Measurements from ENCODE around the gene ZNF385D. TPM values are rescaled to one million over a fixed set of nuclear protein-coding genes. Genes with fewer than 3 reads are reported as not detected.

Gene ZNF385D
- total and polyA plus RNA-seq, 3 donors from 2014 or later = 21.1 to 57.0 (median 31.4) TPM

DNA sequence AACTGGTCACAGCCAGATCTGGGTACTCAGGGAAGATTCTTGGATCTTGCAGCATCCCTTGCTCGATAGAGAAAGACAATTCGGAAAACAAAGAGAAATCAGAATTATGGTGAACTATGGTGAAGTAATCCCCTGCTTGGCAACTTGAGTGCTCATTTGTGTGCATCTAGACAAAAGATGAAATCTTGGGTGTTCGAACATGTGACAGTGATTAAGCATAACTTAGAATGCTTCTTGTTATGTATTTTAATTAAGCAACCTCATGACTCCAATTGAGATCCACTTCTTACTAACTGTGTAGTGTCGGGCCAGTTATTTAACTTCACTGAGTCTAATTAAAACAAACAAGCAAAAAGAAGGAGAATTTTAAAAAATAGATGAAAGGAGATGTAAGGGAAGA is 56.5 kb downstream of the ZNF385D start:
- H3K4me1 ChIP-seq = no peaks in the 10 kb centered on the region
- H3K4me3 ChIP-seq = no peak overlapping the region
- no peaks in the 10 kb centered on the region for H3K36me3 ChIP-seq (ENCODE audit: low read depth, missing control alignments)
- H3K9me3 ChIP-seq = no peaks in the 10 kb centered on the region
- no peaks in the 10 kb centered on the region for H3K27me3 ChIP-seq
- H3K27ac ChIP-seq = no peak overlapping the region
- no peak for TF ChIP-seq POLR2A (IDR thresholded peaks at IDR 0.05)
- TF ChIP-seq, protein P1, sequence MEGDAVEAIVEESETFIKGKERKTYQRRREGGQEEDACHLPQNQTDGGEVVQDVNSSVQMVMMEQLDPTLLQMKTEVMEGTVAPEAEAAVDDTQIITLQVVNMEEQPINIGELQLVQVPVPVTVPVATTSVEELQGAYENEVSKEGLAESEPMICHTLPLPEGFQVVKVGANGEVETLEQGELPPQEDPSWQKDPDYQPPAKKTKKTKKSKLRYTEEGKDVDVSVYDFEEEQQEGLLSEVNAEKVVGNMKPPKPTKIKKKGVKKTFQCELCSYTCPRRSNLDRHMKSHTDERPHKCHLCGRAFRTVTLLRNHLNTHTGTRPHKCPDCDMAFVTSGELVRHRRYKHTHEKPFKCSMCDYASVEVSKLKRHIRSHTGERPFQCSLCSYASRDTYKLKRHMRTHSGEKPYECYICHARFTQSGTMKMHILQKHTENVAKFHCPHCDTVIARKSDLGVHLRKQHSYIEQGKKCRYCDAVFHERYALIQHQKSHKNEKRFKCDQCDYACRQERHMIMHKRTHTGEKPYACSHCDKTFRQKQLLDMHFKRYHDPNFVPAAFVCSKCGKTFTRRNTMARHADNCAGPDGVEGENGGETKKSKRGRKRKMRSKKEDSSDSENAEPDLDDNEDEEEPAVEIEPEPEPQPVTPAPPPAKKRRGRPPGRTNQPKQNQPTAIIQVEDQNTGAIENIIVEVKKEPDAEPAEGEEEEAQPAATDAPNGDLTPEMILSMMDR (IDR thresholded peaks at IDR 0.05) = no peak
- intact Hi-C loops (cut with DNase I; ENCODE audit: low total_unique reads) = no loop called here
- DNase-seq = no peak
- WGBS, 2 donors = 58 to 91% methylated on average over 4 of the region's 4 CpGs

DNA sequence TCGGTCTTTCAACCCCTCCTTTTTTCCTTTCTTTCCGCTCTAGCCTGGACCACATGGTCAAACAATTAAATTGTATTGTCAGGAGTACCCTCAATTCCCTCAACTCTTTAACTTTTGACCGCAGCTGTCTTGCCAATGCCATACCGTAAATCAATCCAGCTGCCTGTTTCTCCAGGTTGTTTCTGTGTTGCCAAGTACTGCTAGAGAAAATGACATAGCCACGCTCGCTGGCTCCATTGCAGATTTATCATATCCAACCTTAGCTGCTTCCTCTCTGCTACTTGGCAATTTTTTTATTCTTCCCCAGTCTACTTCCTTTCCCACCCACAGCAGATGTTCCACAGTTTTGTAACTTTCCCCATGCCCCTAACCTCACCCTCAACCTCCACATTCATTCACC is 60.0 kb downstream of the ZNF385D start:
- Histone ChIP-seq H3K4me3 (no peak overlapping the region), H3K4me1 (no peaks in the 10 kb centered on the region), H3K27ac (no peak overlapping the region), H3K9me3 (no peaks in the 10 kb centered on the region), H3K36me3 (ENCODE audit: low read depth, missing control alignments) (no peaks in the 10 kb centered on the region), H3K27me3 (no peaks in the 10 kb centered on the region)
- TF ChIP-seq POLR2A (IDR thresholded peaks at IDR 0.05) = no peak
- TF ChIP-seq, protein P1 (IDR thresholded peaks at IDR 0.05) = no peak
- intact Hi-C loops (cut with DNase I; ENCODE audit: low total_unique reads) = no loop called here
- WGBS, 2 donors = 86 to 87% methylated on average over 6 of the region's 6 CpGs
- no peak for DNase-seq

DNA sequence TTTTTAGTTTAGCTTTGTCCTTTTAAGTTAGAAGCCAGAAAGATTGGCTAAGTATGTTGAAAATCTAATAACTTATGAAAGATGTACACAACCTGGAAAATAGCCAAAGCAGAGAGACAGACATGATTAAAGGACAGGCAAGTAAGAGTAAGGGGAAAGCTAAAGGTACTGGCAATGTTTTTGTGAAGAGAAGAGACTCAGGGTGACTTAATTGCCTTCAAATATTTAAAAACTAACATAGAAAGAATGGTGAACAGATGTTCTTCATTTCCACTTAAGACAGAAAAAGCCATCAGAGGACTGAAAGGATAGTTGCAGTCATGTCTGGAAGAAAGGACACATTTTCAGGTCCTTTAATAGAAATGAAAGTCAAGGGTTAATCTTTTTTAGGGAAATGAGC is 68.8 kb downstream of the ZNF385D start:
- no peaks in the 10 kb centered on the region for H3K9me3 ChIP-seq
- intact Hi-C loops (cut with DNase I; ENCODE audit: low total_unique reads) = no loop called here
- H3K27ac ChIP-seq = no peak overlapping the region
- no peak for DNase-seq
- H3K4me3 ChIP-seq = no peak overlapping the region
- no peaks in the 10 kb centered on the region for H3K36me3 ChIP-seq (ENCODE audit: low read depth, missing control alignments)
- no peaks in the 10 kb centered on the region for H3K27me3 ChIP-seq
- TF ChIP-seq, protein P1 (IDR thresholded peaks at IDR 0.05) = no peak
- no peak for TF ChIP-seq POLR2A (IDR thresholded peaks at IDR 0.05)
- no peaks in the 10 kb centered on the region for H3K4me1 ChIP-seq

DNA sequence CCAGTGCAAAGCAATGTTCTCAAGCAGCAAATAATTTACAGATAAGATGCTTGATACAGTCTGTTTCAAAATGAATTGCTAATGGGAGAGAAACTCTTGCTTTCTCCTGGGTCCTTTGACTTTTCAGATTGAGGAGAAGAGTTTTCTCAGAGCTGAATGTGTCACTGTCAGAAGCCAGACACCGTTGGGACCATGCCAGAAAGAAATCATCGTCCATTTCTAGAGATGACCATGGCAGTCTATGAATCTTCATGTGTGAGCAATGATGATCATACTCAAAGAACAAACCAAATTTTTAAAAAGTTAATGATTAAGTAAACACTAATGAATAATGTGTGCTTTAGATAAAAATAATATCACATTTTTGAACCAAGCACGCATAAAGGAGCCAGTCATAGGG is 77.6 kb downstream of the ZNF385D start:
- Histone ChIP-seq H3K4me3 (no peak overlapping the region), H3K36me3 (ENCODE audit: low read depth, missing control alignments) (no peaks in the 10 kb centered on the region), H3K27ac (no peak overlapping the region), H3K4me1 (no peaks in the 10 kb centered on the region), H3K27me3 (no peaks in the 10 kb centered on the region), H3K9me3 (no peaks in the 10 kb centered on the region)
- TF ChIP-seq, protein P1 (IDR thresholded peaks at IDR 0.05) = no peak
- TF ChIP-seq POLR2A (IDR thresholded peaks at IDR 0.05) = no peak
- no peak for DNase-seq
- intact Hi-C loops (cut with DNase I; ENCODE audit: low total_unique reads) = no loop called here
- 55 to 69% methylated on average over 3 of the region's 3 CpGs for WGBS, 2 donors

DNA sequence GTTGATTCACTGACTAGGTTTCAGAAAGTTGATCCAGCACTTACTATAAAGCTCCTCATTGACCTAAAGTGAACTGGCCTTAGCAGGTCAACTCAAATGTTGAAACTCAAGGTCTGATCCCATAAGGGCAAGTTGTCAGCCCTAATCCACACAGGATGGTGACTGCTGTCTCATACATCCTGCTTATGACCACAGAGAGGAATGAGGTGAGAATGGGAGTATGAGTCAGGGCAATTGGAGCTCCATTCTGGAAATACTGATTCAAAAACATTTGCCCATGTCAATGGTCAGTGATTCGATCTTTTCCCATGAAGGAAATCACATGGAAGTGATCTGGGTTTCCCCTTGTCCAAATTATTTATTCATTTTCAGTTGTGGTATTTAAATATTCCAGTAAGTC is 78.7 kb downstream of the ZNF385D start:
- Histone ChIP-seq H3K9me3 (no peaks in the 10 kb centered on the region), H3K27ac (no peak overlapping the region), H3K36me3 (ENCODE audit: low read depth, missing control alignments) (no peaks in the 10 kb centered on the region), H3K4me3 (no peak overlapping the region), H3K27me3 (no peaks in the 10 kb centered on the region), H3K4me1 (no peaks in the 10 kb centered on the region)
- TF ChIP-seq, protein P1 (IDR thresholded peaks at IDR 0.05) = no peak
- no peak for TF ChIP-seq POLR2A (IDR thresholded peaks at IDR 0.05)
- WGBS, 2 donors = 44 to 73% methylated on average over 1 of the region's 1 CpG
- no peak for DNase-seq
- intact Hi-C loops (cut with DNase I; ENCODE audit: low total_unique reads) = no loop called here

All from testis (tissue), 3 donors.